GM19351 (cell line): Measurements from ENCODE around the gene PDE6B.
"Not testable (repeated sequence)": the region's sequence is repeated elsewhere in the genome, so short reads cannot be mapped to it uniquely, and the experiment has no call there.

ENCODE experiments used
- ATAC-seq: cut with Tn5 transposase; IDR thresholded peaks from one replicate; pipeline ENCODE4 v1.9.1; 2021; ENCODE audit warnings: mild to moderate bottlenecking, moderate library complexity; ENCODE audit not compliant: unreplicated experiment

PDE6B gene

GRCh38 chr4:703336-704197, 78.2 kb downstream of the PDE6B start:
- ATAC-seq, result no peak

GRCh38 chr4:704198-704891, 79.0 kb downstream of the PDE6B start:
- no peak for ATAC-seq

GRCh38 chr4:704971-705277, 79.6 kb downstream of the PDE6B start:
- ATAC-seq, result no peak

DNA sequence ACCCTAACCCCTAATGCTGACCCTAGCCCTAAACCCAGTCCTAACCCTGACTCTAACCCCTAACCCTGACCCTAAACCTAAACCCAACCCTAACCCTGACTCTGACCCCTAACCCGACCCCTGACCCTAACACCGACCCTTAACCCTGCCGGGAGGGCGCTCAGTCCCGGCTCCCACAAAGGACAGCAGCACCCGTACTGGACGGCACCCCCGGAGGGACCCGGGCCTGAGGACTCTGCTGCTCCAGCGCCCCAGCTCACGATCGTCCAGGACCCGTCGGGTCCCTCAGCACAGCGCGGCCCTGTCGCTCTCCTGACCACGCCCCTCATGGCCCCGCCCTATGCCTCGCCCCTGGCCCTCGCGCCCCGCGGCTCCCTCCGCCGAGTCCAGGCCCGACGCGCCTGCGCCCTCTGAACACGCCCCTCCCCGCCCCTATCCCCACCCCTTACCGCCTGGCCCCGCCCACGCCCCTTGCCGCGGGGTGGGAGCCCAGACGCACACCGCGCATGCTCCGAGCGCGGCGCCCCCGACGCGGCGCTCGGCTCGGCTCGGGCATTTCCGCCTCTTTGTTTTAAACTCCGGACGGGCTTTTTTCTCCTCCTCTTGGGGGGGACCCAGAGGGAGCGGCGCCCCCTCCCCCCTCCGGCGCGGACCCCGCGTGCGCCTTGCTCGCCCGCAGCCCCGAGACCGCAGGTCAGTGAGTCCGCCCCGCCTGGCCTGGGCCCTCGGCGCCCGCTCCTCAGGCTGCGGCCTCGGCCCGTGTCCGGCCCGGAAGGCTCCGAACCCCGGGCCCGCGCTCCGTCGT, 80.1 kb downstream of the PDE6B start, which contains the start of gene PCGF3:
TSS of gene PCGF3 (plus strand) at position 555 of the 805 bp plus-strand sequence. CDS start 27,849 bp downstream, outside the sequence.
- peak; percentile 95 for ATAC-seq

DNA sequence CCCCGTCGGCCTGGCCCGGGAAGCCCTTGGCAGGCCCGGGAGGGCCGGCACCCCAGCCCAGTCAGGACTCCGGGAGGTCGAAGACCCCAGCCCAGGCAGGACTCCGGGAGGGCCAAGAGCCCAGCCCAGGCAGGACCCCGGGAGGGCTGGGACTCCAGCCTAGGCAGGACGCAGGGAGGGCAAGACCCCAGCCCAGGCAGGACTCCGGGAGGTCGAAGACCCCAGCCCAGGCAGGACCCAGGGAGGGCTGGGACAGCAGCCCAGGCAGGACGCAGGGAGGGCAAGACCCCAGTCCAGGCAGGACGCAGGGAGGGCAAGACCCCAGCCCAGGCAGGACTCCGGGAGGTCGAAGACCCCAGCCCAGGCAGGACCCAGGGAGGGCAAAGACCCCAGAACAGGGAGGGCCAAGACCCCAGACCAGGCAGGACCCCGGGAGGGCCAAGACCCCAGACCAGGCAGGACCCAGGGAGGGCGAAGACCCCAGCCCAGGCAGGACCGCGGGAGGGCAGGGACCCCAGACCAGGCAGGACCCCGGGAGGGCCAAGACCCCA, 80.8 kb downstream of the PDE6B start:
- ATAC-seq, result not testable (repeated sequence)

DNA sequence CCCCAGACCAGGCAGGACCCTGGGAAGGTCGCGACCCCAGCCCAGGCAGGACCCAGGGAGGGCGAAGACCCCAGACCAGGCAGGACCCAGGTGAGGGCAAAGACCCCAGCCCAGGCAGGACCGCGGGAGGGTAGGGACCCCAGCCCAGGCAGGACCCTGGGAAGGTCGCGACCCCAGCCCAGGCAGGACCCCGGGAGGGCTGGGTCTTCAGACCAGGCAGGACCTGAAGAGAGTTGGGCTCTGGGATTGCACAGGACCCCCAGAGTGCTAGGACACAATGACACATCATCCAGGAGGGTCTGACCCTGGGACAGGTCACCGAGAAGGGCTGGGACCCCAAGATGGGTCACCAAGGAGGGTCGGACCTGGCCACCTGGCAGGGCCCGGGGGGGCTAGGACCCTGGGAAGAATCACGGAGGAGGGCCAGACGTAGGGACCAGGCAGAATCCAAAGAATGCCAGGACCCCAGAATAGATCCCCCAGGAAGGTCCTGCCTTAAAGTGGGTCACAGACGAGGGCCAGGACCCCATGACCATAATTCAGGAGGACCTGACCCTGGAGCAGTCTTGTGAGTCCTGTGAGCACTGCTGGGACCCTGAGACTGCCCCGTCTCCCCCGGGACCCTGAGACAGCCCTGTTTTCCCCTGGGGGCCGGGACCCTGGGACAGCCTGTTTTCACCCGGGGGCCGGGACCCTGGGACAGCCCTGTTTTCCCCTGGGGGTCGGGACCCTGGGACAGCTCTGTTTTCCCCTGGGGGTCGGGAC, 81.6 kb downstream of the PDE6B start:
- no peak for ATAC-seq

DNA sequence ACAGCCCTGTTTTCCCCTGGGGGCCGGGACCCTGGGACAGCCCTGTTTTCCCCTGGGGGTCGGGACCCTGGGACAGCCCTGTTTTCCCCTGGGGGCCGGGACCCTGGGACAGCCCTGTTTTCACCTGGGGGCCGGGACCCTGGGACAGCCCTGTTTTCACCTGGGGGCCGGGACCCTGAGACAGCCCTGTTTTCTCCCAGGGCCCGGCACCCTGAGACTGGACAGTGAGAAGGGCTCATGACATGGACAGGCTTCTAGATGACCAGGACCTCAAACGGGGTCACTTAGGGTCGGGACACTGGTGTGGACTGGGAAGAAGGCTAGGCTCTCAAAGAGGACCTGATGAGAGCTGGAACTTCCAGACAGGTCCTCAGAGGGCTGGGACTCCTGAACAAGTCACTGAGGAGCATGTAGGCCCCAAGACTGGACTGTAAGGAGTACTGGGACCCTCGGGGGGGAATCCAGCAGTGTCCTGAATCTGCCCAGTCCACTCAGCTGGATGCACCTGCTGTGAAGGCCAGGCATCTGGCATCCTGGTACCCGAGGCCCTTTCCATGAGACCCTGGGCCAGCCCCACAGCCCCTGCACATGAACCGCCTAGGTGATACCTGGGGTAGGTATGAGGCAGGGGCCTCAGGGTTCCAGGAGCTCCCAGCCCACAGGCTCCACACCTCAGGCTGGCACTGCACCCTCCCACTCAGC, 82.7 kb downstream of the PDE6B start:
- no peak for ATAC-seq

GRCh38 chr4:708631-708933, 83.2 kb downstream of the PDE6B start:
- ATAC-seq, result no peak

DNA sequence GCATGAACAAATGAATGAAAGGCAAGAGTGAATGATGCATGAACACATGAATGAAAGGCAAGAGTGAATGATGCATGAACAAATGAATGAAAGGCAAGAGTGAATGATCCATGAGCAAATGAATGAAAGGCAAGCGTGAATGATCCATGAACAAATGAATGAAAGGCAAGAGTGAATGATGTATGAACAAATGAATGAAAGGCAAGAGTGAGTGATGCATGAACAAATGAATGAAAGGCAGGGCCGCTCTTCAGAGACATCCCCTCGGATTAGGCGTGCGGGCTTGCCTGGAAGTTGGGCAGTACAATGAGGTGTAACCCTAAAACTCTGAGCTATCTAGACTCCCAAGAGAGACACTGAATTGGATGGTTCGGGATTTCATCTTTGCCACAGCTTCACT, 84.0 kb downstream of the PDE6B start:
- no peak for ATAC-seq

- ATAC-seq, result no peak
Measured at GRCh38 chr4:710116-710515, 84.7 kb downstream of the PDE6B start.

- no peak for ATAC-seq
Measured at GRCh38 chr4:710916-711315, 85.5 kb downstream of the PDE6B start.

DNA sequence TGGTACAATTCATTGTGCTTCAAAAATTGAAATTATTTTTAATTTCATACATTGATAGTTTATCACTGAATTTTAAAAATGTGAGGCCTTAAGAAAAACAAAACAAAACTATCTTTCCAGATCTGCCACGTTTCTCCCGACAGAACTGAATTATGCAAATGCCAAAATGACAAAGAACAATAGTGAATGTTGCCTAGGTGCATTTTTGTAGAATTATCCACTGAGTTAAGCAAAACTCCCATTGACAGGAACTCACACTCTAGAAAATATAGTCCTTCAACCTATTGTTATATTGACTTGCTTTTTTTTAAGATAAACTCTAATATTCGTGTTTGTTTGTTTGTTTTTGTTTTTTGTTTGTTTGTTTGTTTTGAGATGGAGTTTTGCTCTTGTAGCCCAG, 86.7 kb downstream of the PDE6B start:
- no peak for ATAC-seq

DNA sequence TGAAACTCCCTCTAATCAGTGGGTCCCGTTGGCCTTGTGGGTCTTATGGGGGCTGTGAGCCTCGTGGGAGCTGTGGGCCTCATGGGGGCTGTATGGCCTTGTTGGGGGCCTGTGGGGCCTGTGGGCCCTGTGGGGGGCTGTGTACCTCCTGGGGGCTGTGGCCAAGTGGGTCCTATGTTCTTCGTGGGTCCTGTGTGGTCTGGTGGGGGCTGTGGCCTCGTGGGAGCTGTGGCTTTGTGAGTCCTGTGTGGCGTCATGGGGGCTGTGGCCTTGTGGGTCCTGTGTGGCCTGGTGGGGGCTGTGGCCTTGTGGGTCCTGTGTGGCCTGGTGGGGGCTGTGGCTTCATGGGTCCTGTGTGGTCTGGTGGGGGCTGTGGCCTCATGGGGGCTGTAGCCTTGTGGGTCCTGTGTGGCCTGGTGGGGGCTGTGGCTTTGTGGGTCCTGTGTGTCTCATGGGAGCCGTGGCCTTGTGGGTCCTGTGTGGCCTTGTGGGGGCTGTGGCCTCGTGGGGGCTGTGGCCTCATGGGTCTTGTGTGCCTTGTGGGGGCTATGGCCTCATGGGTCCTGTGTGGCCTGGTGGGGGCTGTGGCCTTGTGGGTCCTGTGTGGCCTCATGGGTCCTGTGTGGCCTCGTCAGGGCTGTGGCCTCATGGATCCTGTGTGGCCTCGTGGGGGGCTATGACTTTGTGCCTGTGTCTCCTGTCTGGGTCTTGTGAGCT, 87.7 kb downstream of the PDE6B start:
- no peak for ATAC-seq

DNA sequence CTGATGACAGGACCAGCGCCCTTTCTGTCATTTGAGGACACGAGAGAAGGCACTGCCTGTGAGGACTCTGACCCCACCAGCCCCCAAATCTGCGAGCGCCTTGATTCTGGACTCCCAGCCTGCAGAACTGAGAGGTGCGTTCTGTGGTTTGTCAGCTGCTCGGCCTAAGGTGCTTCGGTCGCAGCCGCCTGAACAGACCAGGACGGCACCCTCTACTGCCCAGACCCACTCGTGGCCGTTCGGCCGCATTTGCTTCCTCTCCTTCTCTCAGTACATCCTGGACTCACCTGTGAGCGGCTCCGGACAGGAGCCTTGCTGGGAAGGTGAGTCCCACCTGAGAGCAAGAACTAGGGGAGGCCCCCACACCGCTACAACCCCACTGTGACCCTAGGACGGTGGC, 88.7 kb downstream of the PDE6B start:
- no peak for ATAC-seq

DNA sequence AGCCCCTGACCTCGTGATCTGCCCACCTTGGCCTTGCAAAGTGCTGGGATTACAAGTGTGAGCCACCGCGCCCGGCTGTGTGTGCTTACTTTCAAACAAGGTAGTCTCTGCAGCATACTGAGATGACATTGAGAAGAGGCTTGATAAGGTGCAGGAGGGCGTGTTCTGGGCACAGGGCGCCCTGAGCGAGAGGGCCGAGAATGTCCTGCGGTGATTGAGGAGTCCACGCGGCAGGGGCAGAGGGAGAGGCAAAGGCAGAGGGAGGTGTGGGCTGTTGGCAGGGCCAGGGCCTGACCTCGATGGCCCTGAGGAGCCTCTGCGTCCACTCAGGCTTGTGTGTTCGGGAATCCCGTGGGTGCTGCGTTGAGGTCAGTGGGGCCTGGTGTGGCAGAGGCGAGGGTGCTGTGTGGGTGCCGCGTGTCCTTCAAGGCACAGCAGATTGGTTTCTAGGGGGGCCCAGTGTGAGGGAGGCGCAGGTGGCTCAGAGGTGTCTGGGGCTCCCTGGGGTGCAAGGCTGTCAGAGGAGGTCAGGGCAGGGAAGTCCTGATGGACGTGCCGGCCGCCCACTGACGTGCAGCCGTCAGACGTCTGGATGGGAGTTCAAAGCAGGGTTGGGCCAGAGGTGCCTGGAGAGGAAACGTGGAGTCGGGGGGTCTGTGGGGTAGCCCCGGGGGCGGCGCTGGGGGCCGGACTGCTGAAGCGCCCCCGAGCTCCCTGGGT, 92.4 kb downstream of the PDE6B start:
- ATAC-seq, result no peak

DNA sequence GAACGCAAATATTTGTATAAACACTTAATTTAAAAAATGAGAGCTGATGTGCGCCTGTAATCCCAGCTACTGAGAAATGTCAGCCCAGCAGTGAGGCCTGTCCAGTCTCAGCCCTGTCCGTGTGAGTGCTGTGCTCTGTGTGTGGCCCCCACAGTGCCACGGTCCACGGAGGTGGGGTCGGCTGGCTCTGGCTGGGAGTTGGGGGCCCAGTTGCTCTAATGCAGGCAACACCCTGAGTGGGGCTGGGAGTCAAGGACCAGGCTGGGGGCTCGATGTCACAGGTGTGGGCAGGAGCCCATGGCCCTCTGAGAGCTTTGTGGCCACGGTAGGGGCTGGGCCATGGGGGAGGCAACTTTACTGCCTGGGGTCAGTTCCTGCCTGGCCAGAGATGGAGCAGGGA, 93.1 kb downstream of the PDE6B start:
- no peak for ATAC-seq
